GM19438 (cell line): Measurements from ENCODE around the gene ZNF12.

Experiments used
- ATAC-seq: cut with Tn5 transposase; IDR thresholded peaks from one replicate; pipeline ENCODE4 v1.9.1; 2021; ENCODE audit warnings: low read depth; ENCODE audit not compliant: unreplicated experiment

Gene ZNF12

GRCh38 chr7:6648066-6648814 lies 58.5 kb downstream of the ZNF12 start:
- ATAC-seq: no peak

GRCh38 chr7:6647541-6647940 lies 59.2 kb downstream of the ZNF12 start:
- ATAC-seq: no peak

- no peak for ATAC-seq
These were observed 59.7 kb downstream of the ZNF12 start for GRCh38 chr7:6647080-6647479.

- no peak for ATAC-seq
These were observed 60.3 kb downstream of the ZNF12 start for GRCh38 chr7:6646465-6646864.

GRCh38 chr7:6644728-6645127 lies 62.0 kb downstream of the ZNF12 start:
- no peak for ATAC-seq

- no peak for ATAC-seq
These were observed 62.7 kb downstream of the ZNF12 start for GRCh38 chr7:6643915-6644625.

GRCh38 chr7:6642861-6643640 lies 63.7 kb downstream of the ZNF12 start:
- ATAC-seq: no peak

- ATAC-seq: no peak
These were observed 64.4 kb downstream of the ZNF12 start for GRCh38 chr7:6642239-6642839.

- no peak for ATAC-seq
These were observed 65.3 kb downstream of the ZNF12 start for GRCh38 chr7:6641305-6642035.

- no peak for ATAC-seq
These were observed 66.5 kb downstream of the ZNF12 start for GRCh38 chr7:6640246-6640721.

GRCh38 chr7:6639627-6640026 lies 67.1 kb downstream of the ZNF12 start:
- no peak for ATAC-seq

GRCh38 chr7:6639032-6639431 lies 67.7 kb downstream of the ZNF12 start:
- no peak for ATAC-seq
